Measurements from ENCODE around the gene AXDND1. TPM values are rescaled to one million over a fixed set of nuclear protein-coding genes. Genes with fewer than 3 reads are reported as not detected.

Gene AXDND1
- under 1 TPM; 0.40 to 0.42 TPM for total RNA-seq

GRCh38 chr1:179365342-179366092, at the start of gene AXDND1:
TSS of gene AXDND1 (plus strand) at chr1:179365971. CDS start at chr1:179366510, 539 bp downstream.
- Mint-ChIP-seq H3K4me1 (peaks cover 20% of the 10 kb centered on the region), H3K36me3 (ENCODE audit: low read depth) (no peaks in the 10 kb centered on the region), H3K27me3 (no peaks in the 10 kb centered on the region), H3K27ac (peak within 1 kb of the TSS; percentile 100), H3K4me3 (peak within 1 kb of the TSS; percentile 85), H3K9me3 (no peaks in the 10 kb centered on the region)
- POLR2A ChIA-PET, result interaction anchor here (0.9 kb wide), 1 partner anchor 72 kb away, joined by 3 read pairs; the partner anchor contains the start of gene SOAT1
- peak; percentile 94 for DNase-seq
- CTCF ChIA-PET, result interaction anchor here (0.9 to 1.1 kb wide), 4 partner anchors 9 to 273 kb away, joined by 3 read pairs; no protein-coding TSS in a partner anchor

GRCh38 chr1:179318491-179318890, 47.3 kb upstream of the AXDND1 start:
- peaks cover 41% of the 10 kb centered on the region for H3K36me3 Mint-ChIP-seq (ENCODE audit: low read depth)
- CTCF ChIA-PET, result no interaction called here
- no peaks in the 10 kb centered on the region for H3K9me3 Mint-ChIP-seq
- POLR2A ChIA-PET, result no interaction called here
- H3K27ac Mint-ChIP-seq, result no peak overlapping the region
- peaks cover 27% of the 10 kb centered on the region for H3K4me1 Mint-ChIP-seq
- no peak for DNase-seq
- no peak overlapping the region for H3K4me3 Mint-ChIP-seq
- H3K27me3 Mint-ChIP-seq, result no peaks in the 10 kb centered on the region

GRCh38 chr1:179321533-179322216, 44.1 kb upstream of the AXDND1 start:
- CTCF ChIA-PET, result no interaction called here
- peaks cover 24% of the 10 kb centered on the region for H3K4me1 Mint-ChIP-seq
- DNase-seq, result no peak
- H3K4me3 Mint-ChIP-seq, result no peak overlapping the region
- peaks cover 42% of the 10 kb centered on the region for H3K36me3 Mint-ChIP-seq (ENCODE audit: low read depth)
- no peaks in the 10 kb centered on the region for H3K27me3 Mint-ChIP-seq
- H3K9me3 Mint-ChIP-seq, result no peaks in the 10 kb centered on the region
- POLR2A ChIA-PET, result no interaction called here
- no peak overlapping the region for H3K27ac Mint-ChIP-seq

GRCh38 chr1:179322557-179322956, 43.2 kb upstream of the AXDND1 start:
- Mint-ChIP-seq H3K36me3 (ENCODE audit: low read depth) (peaks cover 47% of the 10 kb centered on the region), H3K27ac (peak overlapping the region; percentile 0), H3K4me1 (peaks cover 22% of the 10 kb centered on the region), H3K9me3 (no peaks in the 10 kb centered on the region), H3K27me3 (no peaks in the 10 kb centered on the region), H3K4me3 (no peak overlapping the region)
- DNase-seq, result no peak
- ChIA-PET CTCF (no interaction called here), POLR2A (no interaction called here)

- H3K36me3 Mint-ChIP-seq (ENCODE audit: low read depth), result peaks cover 50% of the 10 kb centered on the region
- no peak for DNase-seq
- H3K9me3 Mint-ChIP-seq, result no peaks in the 10 kb centered on the region
- POLR2A ChIA-PET, result no interaction called here
- no peak overlapping the region for H3K27ac Mint-ChIP-seq
- no peaks in the 10 kb centered on the region for H3K27me3 Mint-ChIP-seq
- H3K4me1 Mint-ChIP-seq, result peaks cover 18% of the 10 kb centered on the region
- no peak overlapping the region for H3K4me3 Mint-ChIP-seq
- CTCF ChIA-PET, result interaction anchor here (0.7 kb wide), 1 partner anchor 236 kb away, joined by 3 read pairs; no protein-coding TSS in a partner anchor
Observed at GRCh38 chr1:179323436-179323835, 42.3 kb upstream of the AXDND1 start.

- Mint-ChIP-seq H3K27ac (no peak overlapping the region), H3K36me3 (ENCODE audit: low read depth) (peaks cover 53% of the 10 kb centered on the region), H3K27me3 (no peaks in the 10 kb centered on the region), H3K4me1 (peaks cover 18% of the 10 kb centered on the region), H3K4me3 (no peak overlapping the region), H3K9me3 (no peaks in the 10 kb centered on the region)
- no peak for DNase-seq
- ChIA-PET CTCF (interaction anchor here (0.6 kb wide), 1 partner anchor 37 kb away, joined by 3 read pairs; no protein-coding TSS in a partner anchor), POLR2A (no interaction called here)
Observed at GRCh38 chr1:179325836-179326235, 39.9 kb upstream of the AXDND1 start.

- H3K4me1 Mint-ChIP-seq, result peaks cover 12% of the 10 kb centered on the region
- H3K4me3 Mint-ChIP-seq, result no peak overlapping the region
- no peaks in the 10 kb centered on the region for H3K27me3 Mint-ChIP-seq
- DNase-seq, result no peak
- no peak overlapping the region for H3K27ac Mint-ChIP-seq
- H3K9me3 Mint-ChIP-seq, result no peaks in the 10 kb centered on the region
- CTCF ChIA-PET, result no interaction called here
- peaks cover 48% of the 10 kb centered on the region for H3K36me3 Mint-ChIP-seq (ENCODE audit: low read depth)
- POLR2A ChIA-PET, result no interaction called here
Observed at GRCh38 chr1:179326746-179327145, 39.0 kb upstream of the AXDND1 start.

GRCh38 chr1:179327196-179327595, 38.6 kb upstream of the AXDND1 start:
- no peak overlapping the region for H3K4me3 Mint-ChIP-seq
- POLR2A ChIA-PET, result no interaction called here
- H3K9me3 Mint-ChIP-seq, result no peaks in the 10 kb centered on the region
- no peak overlapping the region for H3K27ac Mint-ChIP-seq
- CTCF ChIA-PET, result no interaction called here
- H3K4me1 Mint-ChIP-seq, result peaks cover 8% of the 10 kb centered on the region
- no peaks in the 10 kb centered on the region for H3K27me3 Mint-ChIP-seq
- H3K36me3 Mint-ChIP-seq (ENCODE audit: low read depth), result peaks cover 45% of the 10 kb centered on the region
- DNase-seq, result no peak

GRCh38 chr1:179327679-179328078, 38.1 kb upstream of the AXDND1 start:
- no peak overlapping the region for H3K27ac Mint-ChIP-seq
- no peak overlapping the region for H3K4me3 Mint-ChIP-seq
- peaks cover 3% of the 10 kb centered on the region for H3K4me1 Mint-ChIP-seq
- ChIA-PET CTCF (no interaction called here), POLR2A (no interaction called here)
- no peak for DNase-seq
- peaks cover 40% of the 10 kb centered on the region for H3K36me3 Mint-ChIP-seq (ENCODE audit: low read depth)
- H3K27me3 Mint-ChIP-seq, result no peaks in the 10 kb centered on the region
- H3K9me3 Mint-ChIP-seq, result no peaks in the 10 kb centered on the region

- Mint-ChIP-seq H3K4me3 (no peak overlapping the region), H3K36me3 (ENCODE audit: low read depth) (peaks cover 43% of the 10 kb centered on the region)
- POLR2A ChIA-PET, result no interaction called here
Observed at GRCh38 chr1:179329862-179330261, 35.9 kb upstream of the AXDND1 start.

GRCh38 chr1:179334440-179334839, 31.3 kb upstream of the AXDND1 start:
- CTCF ChIA-PET, result no interaction called here
- Mint-ChIP-seq H3K27ac (no peak overlapping the region), H3K4me3 (no peak overlapping the region), H3K4me1 (peaks cover 13% of the 10 kb centered on the region), H3K36me3 (ENCODE audit: low read depth) (peaks cover 37% of the 10 kb centered on the region), H3K9me3 (no peaks in the 10 kb centered on the region), H3K27me3 (no peaks in the 10 kb centered on the region)
- POLR2A ChIA-PET, result no interaction called here
- no peak for DNase-seq

More at GRCh38 chr1:179329862-179330261, 35.9 kb upstream of the AXDND1 start:
- Mint-ChIP-seq H3K27me3 (no peaks in the 10 kb centered on the region), H3K9me3 (no peaks in the 10 kb centered on the region), H3K4me1 (peaks cover 6% of the 10 kb centered on the region), H3K27ac (no peak overlapping the region)
- no peak for DNase-seq
- CTCF ChIA-PET, result interaction anchor here (1.6 kb wide), 1 partner anchor 208 kb away, joined by 4 read pairs; no protein-coding TSS in a partner anchor

GRCh38 chr1:179337288-179337687, 28.5 kb upstream of the AXDND1 start:
- DNase-seq, result no peak
- no peaks in the 10 kb centered on the region for H3K9me3 Mint-ChIP-seq
- ChIA-PET CTCF (interaction anchor here (1.0 kb wide), 1 partner anchor 437 kb away, joined by 3 read pairs; no protein-coding TSS in a partner anchor), POLR2A (no interaction called here)
- H3K4me1 Mint-ChIP-seq, result peaks cover 16% of the 10 kb centered on the region
- peaks cover 31% of the 10 kb centered on the region for H3K36me3 Mint-ChIP-seq (ENCODE audit: low read depth)
- H3K27ac Mint-ChIP-seq, result no peak overlapping the region
- no peaks in the 10 kb centered on the region for H3K27me3 Mint-ChIP-seq
- no peak overlapping the region for H3K4me3 Mint-ChIP-seq

GRCh38 chr1:179337942-179338560, 27.7 kb upstream of the AXDND1 start:
- Mint-ChIP-seq H3K4me3 (no peak overlapping the region), H3K9me3 (no peaks in the 10 kb centered on the region), H3K36me3 (ENCODE audit: low read depth) (peaks cover 37% of the 10 kb centered on the region), H3K27me3 (no peaks in the 10 kb centered on the region), H3K27ac (peak overlapping the region; percentile 46), H3K4me1 (peaks cover 16% of the 10 kb centered on the region)
- DNase-seq, result no peak
- ChIA-PET POLR2A (no interaction called here), CTCF (no interaction called here)

Measured in activated CD4-positive, alpha-beta T cell treated with anti-CD3 and anti-CD28 coated beads, Interleukin-2, amount 10 ng/mL, durations not matched to agents 7 days and 5 days (primary cell).